ENCODE results near the gene CTF1. TPM values are rescaled to one million over a fixed set of nuclear protein-coding genes. Genes with fewer than 3 reads are reported as not detected.
A peak's percentile ranks its signal among the peaks of the same experiment; 100 is the strongest.

The CTF1 gene
- total RNA-seq: 1 to 10 TPM in 2 of 4 donors, under 1 TPM in 1, not detected in 1; 0.80 to 3.0 (median 2.5) TPM

GRCh38 chr16:30896261-30896888 is at the start of gene CTF1:
TSS of gene CTF1 (plus strand) at chr16:30896614. CDS start at chr16:30896644, 30 bp downstream.
- DNase-seq (ENCODE audit: low spot score in 2 of 2): peak; percentile 59 to 92
- intact Hi-C loops (cut with DNase I; ENCODE audit: low total_unique reads): no loop called here
- H3K4me3 ChIP-seq (ENCODE audit: low read depth, poor library complexity, severe bottlenecking): peak within 1 kb of the TSS; percentile 36
- TF ChIP-seq POLR2A (IDR thresholded peaks at IDR 0.05): no peak
- TF ChIP-seq CTCF (IDR thresholded peaks at IDR 0.05): no peak
- WGBS, 2 donors: 5 to 12% methylated on average over 30 to 31 of the region's 31 CpGs

GRCh38 chr16:30846649-30847402 is 49.6 kb upstream of the CTF1 start:
- intact Hi-C loops (cut with DNase I; ENCODE audit: low total_unique reads): no loop called here
- WGBS, 2 donors: 60 to 71% methylated on average over 4 of the region's 4 CpGs

GRCh38 chr16:30850246-30850645 is 46.2 kb upstream of the CTF1 start:
- H3K4me3 ChIP-seq (ENCODE audit: low read depth, poor library complexity, severe bottlenecking): no peak overlapping the region
- 74 to 81% methylated on average over 1 of the region's 1 CpG for WGBS, 2 donors
- intact Hi-C loops (cut with DNase I; ENCODE audit: low total_unique reads): loop anchor here (1.0 kb wide), 1 partner anchor 34 kb away; no protein-coding TSS in a partner anchor
- no peak for TF ChIP-seq CTCF (IDR thresholded peaks at IDR 0.05)
- no peak for TF ChIP-seq POLR2A (IDR thresholded peaks at IDR 0.05)
- no peak for DNase-seq (ENCODE audit: low spot score in 2 of 2)

More at GRCh38 chr16:30846649-30847402, 49.6 kb upstream of the CTF1 start:
- H3K4me3 ChIP-seq (ENCODE audit: low read depth, poor library complexity, severe bottlenecking): no peak overlapping the region
- TF ChIP-seq CTCF (IDR thresholded peaks at IDR 0.05): no peak
- no peak for TF ChIP-seq POLR2A (IDR thresholded peaks at IDR 0.05)
- no peak for DNase-seq (ENCODE audit: low spot score in 2 of 2)

- TF ChIP-seq CTCF (IDR thresholded peaks at IDR 0.05): no peak
- TF ChIP-seq POLR2A (IDR thresholded peaks at IDR 0.05): no peak
- intact Hi-C loops (cut with DNase I; ENCODE audit: low total_unique reads): no loop called here
- H3K4me3 ChIP-seq (ENCODE audit: low read depth, poor library complexity, severe bottlenecking): no peak overlapping the region
- WGBS, 2 donors: 55 to 70% methylated on average over 2 of the region's 2 CpGs
- peak in 1 of 2 donors; percentile 19 for DNase-seq (ENCODE audit: low spot score in 2 of 2)
Observed at GRCh38 chr16:30853758-30854157, 42.7 kb upstream of the CTF1 start.

GRCh38 chr16:30858111-30858495 is 38.3 kb upstream of the CTF1 start:
- WGBS, 2 donors: 92 to 93% methylated on average over 3 of the region's 3 CpGs
- intact Hi-C loops (cut with DNase I; ENCODE audit: low total_unique reads): no loop called here
- no peak overlapping the region for H3K4me3 ChIP-seq (ENCODE audit: low read depth, poor library complexity, severe bottlenecking)
- no peak for DNase-seq (ENCODE audit: low spot score in 2 of 2)
- TF ChIP-seq CTCF (IDR thresholded peaks at IDR 0.05) (no peak), POLR2A (IDR thresholded peaks at IDR 0.05) (no peak)

Data from lower leg skin (tissue), 4 donors.